Fibroblast of villous mesenchyme (primary cell): ENCODE data around the gene PAX5. TPM values are rescaled to one million over a fixed set of nuclear protein-coding genes. Genes with fewer than 3 reads are reported as not detected.

ENCODE experiments used
- DNase-seq: peaks from one replicate; pipeline ENCODE4 v3.0.0-alpha.2; 2010; ENCODE audit warnings: low read depth
- H3K4me3 ChIP-seq: 2 replicates; pipeline ENCODE4 v1.5.1; 2011; ENCODE audit warnings: low read depth, mild to moderate bottlenecking, low read length
- total RNA-seq: library from RNA; depleted of rRNA; stranded (reverse); fragments of >200 nt; gene quantifications from 2 replicates; pipeline ENCODE4 v1.2.3, GENCODE V29; 2012
- TF ChIP-seq, protein P1 (sequence below): IDR thresholded peaks from 2 replicates; pipeline ENCODE4 v1.5.1; 2012; ENCODE audit warnings: low read depth, mild to moderate bottlenecking, low read length; ENCODE audit not compliant: insufficient read depth

PAX5 gene
- total RNA-seq, 1 donor = not detected

DNA sequence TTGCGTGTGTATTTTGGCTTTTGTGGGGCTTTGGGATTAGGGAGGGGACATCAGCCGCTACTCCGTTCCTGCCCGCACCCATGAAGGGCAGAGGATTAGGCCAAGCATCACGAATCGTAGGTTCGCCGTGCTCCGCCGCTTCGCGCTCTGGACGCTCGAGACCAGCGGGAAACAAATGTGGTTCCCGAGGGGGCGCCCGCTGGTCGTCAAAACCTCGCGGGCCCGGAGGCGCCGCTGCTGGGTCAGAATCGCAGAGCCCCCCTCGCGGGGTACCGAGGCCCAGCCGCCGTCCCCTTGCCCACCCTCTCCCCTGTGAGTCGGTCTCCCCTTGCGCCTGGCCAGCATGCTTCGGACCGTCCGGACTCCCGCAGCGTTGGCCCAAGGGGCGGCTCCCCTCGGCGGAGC is 2.3 kb upstream of the PAX5 start:
- TF ChIP-seq, protein P1, sequence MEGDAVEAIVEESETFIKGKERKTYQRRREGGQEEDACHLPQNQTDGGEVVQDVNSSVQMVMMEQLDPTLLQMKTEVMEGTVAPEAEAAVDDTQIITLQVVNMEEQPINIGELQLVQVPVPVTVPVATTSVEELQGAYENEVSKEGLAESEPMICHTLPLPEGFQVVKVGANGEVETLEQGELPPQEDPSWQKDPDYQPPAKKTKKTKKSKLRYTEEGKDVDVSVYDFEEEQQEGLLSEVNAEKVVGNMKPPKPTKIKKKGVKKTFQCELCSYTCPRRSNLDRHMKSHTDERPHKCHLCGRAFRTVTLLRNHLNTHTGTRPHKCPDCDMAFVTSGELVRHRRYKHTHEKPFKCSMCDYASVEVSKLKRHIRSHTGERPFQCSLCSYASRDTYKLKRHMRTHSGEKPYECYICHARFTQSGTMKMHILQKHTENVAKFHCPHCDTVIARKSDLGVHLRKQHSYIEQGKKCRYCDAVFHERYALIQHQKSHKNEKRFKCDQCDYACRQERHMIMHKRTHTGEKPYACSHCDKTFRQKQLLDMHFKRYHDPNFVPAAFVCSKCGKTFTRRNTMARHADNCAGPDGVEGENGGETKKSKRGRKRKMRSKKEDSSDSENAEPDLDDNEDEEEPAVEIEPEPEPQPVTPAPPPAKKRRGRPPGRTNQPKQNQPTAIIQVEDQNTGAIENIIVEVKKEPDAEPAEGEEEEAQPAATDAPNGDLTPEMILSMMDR = no peak
- H3K4me3 ChIP-seq = peak overlapping the region; percentile 52
- DNase-seq = no peak

DNA sequence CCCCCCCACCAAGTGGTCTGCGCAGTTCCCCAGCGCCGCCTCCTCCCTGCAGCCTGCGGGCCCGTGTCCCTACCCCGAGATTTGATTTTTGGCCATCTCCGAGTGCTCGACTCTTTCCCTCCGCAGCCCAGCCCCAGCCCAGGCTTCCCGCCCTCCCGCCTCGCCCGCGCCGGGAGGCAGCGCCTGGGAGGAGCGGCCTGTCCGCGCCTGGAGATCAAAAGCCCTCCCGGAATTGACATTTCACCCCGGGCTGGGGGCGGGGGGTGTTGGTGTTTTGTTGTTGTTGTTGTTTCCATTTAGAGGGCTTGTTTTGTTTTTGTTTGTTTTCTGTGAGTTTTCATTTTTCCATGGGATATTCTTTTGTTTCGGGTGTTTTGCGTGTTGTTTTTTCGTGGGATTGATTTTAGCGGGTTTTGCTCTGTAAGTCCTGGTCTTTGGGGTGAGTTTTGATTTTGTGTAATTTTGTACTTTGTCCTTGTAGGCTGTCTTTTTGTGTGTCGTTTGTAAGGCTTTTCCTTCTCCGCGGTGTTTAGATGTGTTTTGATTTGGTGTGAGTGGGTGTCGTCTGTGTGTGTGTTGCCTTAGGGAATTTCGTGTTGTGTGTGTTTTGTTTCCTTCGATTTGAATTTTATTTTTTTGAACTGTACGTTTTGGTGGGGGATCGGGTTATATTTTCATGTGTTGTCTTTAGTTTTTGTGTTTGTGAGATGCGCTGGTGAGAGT is 1.7 kb upstream of the PAX5 start:
- no peak overlapping the region for H3K4me3 ChIP-seq
- DNase-seq = peak; percentile 9
- TF ChIP-seq, protein P1 = no peak

DNA sequence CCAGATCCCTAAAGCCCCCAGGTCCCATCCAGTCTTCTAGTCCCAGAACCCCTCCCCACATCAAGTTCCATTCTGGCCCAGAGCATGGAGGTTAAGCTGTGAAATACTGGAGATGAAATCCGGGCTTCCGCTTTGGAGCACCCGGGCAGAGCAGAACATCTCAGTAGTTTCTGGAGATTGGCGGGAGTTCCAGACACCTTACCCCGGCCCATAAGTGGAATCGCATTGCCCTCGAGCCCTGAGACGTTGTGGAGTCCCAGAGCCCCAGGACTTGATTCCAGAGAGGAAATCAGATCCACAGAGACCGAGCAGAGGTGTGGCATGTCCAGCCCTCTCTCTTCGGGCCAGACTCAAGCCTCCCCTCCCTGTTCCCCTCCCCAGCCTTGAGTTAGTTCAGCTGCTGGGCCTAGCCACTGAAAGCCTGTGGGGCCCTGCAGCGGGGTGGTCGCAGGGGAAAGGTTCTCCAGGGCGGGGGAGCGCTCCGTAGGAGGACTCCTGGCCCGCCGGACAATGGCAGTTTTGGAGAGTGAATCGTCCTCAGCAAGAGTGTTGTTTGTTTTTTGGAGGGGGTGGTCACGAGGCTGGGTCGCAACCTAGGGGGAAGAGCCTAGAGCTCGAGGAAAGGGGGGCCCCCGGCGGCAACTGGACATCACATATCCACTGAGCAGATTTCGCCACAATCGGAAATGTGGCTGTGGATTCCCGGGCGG is 1.0 kb upstream of the PAX5 start:
- TF ChIP-seq, protein P1 = no peak
- DNase-seq = no peak
- H3K4me3 ChIP-seq = no peak overlapping the region

DNA sequence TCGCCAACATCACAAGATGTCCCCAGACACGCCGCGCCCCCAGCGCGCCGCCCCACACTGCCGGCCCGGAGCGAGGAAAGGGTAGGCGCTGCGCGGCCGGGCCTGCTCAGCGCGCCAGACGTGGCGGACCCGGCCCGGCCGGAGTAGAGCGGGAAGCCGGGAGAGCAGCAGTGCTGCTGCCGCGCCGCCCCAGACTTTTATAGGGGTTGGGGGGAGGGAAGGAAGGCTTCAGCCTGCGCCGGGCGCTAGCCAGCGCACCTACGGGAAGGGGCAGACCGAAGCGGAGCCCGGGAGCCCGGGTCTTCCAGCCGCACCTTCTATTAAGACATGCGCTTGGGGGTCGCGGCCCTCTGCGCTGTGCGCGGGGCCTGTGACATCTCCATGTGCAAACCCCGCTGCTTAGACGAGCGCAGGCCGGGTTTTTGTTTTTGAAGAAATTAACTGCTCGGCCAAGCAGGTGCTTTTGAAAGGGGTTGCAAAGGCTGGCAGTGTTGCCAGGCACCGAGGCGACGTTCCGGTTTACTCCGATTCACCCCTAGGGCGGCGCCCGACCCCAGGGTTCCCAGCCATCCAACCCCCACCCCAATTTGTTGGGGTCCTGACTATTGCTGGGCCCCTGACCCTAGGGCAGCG is 353 bp upstream of the PAX5 start:
- no peak for DNase-seq
- no peak overlapping the region for H3K4me3 ChIP-seq
- TF ChIP-seq, protein P1 = no peak

DNA sequence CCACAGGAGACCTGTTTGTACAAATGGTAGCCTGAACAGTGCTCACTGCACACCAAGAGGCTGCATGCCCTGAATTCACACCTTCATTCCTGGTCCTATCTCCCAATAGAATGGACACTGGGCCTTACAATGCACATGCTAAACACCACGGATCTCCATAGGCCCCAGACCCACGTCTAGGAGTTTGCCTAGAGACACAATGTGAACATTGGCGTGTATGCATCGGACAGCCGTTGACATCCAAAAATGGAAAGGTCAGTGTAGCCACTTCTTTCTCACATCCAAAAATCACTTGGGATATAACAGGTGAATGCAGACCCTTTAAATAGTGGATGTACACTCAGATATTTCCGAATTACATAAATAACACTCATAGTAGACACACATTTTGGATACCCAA is 927 bp downstream of the PAX5 start:
- DNase-seq = no peak
- no peak overlapping the region for H3K4me3 ChIP-seq
- TF ChIP-seq, protein P1 = no peak

DNA sequence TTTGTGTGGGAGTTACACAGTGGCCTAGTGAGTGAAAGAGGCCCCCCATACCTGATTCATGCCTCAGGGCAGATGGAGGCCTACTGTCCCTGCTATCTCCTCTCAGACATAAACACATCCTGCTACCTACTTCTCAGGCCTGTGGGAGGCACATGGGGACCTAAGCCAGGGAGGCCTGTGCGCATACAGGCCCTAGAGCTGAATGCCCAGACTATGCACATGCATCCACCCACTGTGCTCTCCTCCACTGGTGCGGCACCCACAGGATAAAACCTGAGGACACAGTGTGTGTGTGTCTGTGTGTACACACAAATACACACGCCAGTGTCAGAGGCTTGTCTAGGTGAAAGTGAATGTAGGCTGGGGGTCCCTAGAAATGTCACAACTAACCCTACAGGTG is 1.4 kb downstream of the PAX5 start:
- no peak for DNase-seq
- TF ChIP-seq, protein P1 = no peak
- no peak overlapping the region for H3K4me3 ChIP-seq
